H1 (cell line): ENCODE data around the gene CHTF8. TPM values are rescaled to one million over a fixed set of nuclear protein-coding genes. Genes with fewer than 3 reads are reported as not detected.

Source experiments
- CTCF ChIA-PET: fragments of 300-600 bp; sonication (Branson Sonifier 250); formaldehyde crosslinking; loops from one replicate; lab custom pipeline; 2021; ENCODE audit not compliant: partially characterized antibody; lab: Charles Lee
- POLR2A ChIA-PET: fragments of 300-600 bp; sonication (Branson Sonifier 250); formaldehyde crosslinking; loops from one replicate; lab custom pipeline; 2021; ENCODE audit warnings: inconsistent platforms; ENCODE audit not compliant: partially characterized antibody; lab: Charles Lee
- DNase-seq, 2 experiments: peaks; one replicate each; pipeline versions ENCODE4 v3.0.0 to v3.0.0-alpha.2; 2010 to 2022; ENCODE audit warnings: low spot score in 2 of 2, low read depth in 1 of 2, mixed read lengths in 1 of 2
- FAIRE-seq: peaks from 2 replicates; lab custom pipeline; 2011; peaks lifted over from hg19 to GRCh38; lab: Jason Lieb, UNC
- H2AFZ ChIP-seq: 2 replicates; pipeline ENCODE4 v1.8.1; 2012; ENCODE audit warnings: low read length, inconsistent platforms
- H2AK5ac ChIP-seq: 2 replicates; pipeline ENCODE4 v1.6.1; 2013; ENCODE audit warnings: low read depth, low read length
- H2BK120ac ChIP-seq: replicated peaks from 2 replicates; pipeline ENCODE3; 2013; ENCODE audit warnings: low read depth, low read length, inconsistent platforms
- H2BK12ac ChIP-seq: 2 replicates; pipeline ENCODE4 v1.6.1; 2013; ENCODE audit warnings: low read depth, low read length
- H2BK15ac ChIP-seq: 2 replicates; pipeline ENCODE4 v1.6.1; 2013; ENCODE audit warnings: low read length
- H2BK20ac ChIP-seq: 2 replicates; pipeline ENCODE4 v1.6.1; 2013; ENCODE audit warnings: low read length
- H2BK5ac ChIP-seq: 2 replicates; pipeline ENCODE4 v1.6.1; 2013; ENCODE audit warnings: low read depth, low read length
- H3K14ac ChIP-seq: 2 replicates; pipeline ENCODE4 v1.6.1; 2013; ENCODE audit warnings: inconsistent platforms; ENCODE audit not compliant: insufficient read length
- H3K18ac ChIP-seq: 2 replicates; pipeline ENCODE4 v1.6.1; 2013; ENCODE audit warnings: low read length; ENCODE audit errors: extremely low read depth
- H3K23ac ChIP-seq: 2 replicates; pipeline ENCODE4 v1.6.1; 2013; ENCODE audit warnings: inconsistent platforms; ENCODE audit not compliant: insufficient read length
- H3K23me2 ChIP-seq: 2 replicates; pipeline ENCODE4 v1.6.1; 2013; ENCODE audit warnings: low read depth, low read length
- H3K27ac ChIP-seq: 2 replicates; pipeline ENCODE4 v1.6.1; 2011; ENCODE audit warnings: low read depth, low read length, inconsistent platforms
- H3K27me3 ChIP-seq, 4 experiments: replicated peaks in 1 of 4; 1 replicate in 1 of 4; 2 replicates in 3 of 4; pipeline versions ENCODE4 v1.6.1 to v1.8.1; 2011 to 2013; ENCODE audit warnings: low read length in 3 of 4, mild to moderate bottlenecking in 3 of 4, inconsistent platforms in 2 of 4, mixed read lengths in 2 of 4, moderate library complexity in 1 of 4; ENCODE audit not compliant: control insufficient read depth in 3 of 4, insufficient read depth in 3 of 4; ENCODE audit errors: extremely low read depth in 1 of 4
- H3K36me3 ChIP-seq, 4 experiments: 2 replicates each; pipeline versions ENCODE4 v1.6.1 to v1.8.1; 2011 to 2013; ENCODE audit warnings: mild to moderate bottlenecking in 4 of 4, low read length in 3 of 4, moderate library complexity in 2 of 4, control low read depth in 1 of 4, inconsistent platforms in 1 of 4; ENCODE audit not compliant: insufficient read depth in 4 of 4, control insufficient read depth in 2 of 4
- H3K4ac ChIP-seq: replicated peaks from 2 replicates; pipeline ENCODE3; 2013; ENCODE audit warnings: low read length, low read depth, mixed read lengths, inconsistent platforms; ENCODE audit not compliant: insufficient read length
- H3K4me1 ChIP-seq, 4 experiments: replicated peaks in 1 of 4; 1 replicate in 1 of 4; 2 replicates in 3 of 4; pipeline versions ENCODE4 v1.6.1 to v1.8.1; 2011 to 2013; ENCODE audit warnings: low read length in 3 of 4, inconsistent platforms in 2 of 4, mixed read lengths in 1 of 4; ENCODE audit not compliant: insufficient read depth in 4 of 4, control insufficient read depth in 3 of 4
- H3K4me2 ChIP-seq, 2 experiments: 2 replicates each; pipeline versions ENCODE4 v1.6.1 to v1.8.1; 2011 to 2013; ENCODE audit warnings: low read depth in 2 of 2, low read length in 2 of 2, control low read depth in 1 of 2, inconsistent platforms in 1 of 2, mild to moderate bottlenecking in 1 of 2; ENCODE audit not compliant: insufficient read depth in 1 of 2
- H3K4me3 ChIP-seq, 4 experiments: fragments of 200-600, 300-600 bp in 1 of 4; sonication (generic), shearing (Covaris generic), sonication (Bioruptor Twin) in 1 of 4; 2 replicates each; pipeline versions ENCODE4 v1.5.1 to v1.8.1; 2011 to 2016; ENCODE audit warnings: low read length in 4 of 4, low read depth in 3 of 4, control low read depth in 2 of 4, inconsistent platforms in 2 of 4, mild to moderate bottlenecking in 2 of 4, mixed read lengths in 1 of 4, moderate library complexity in 1 of 4; ENCODE audit not compliant: insufficient read depth in 2 of 4; ENCODE audit errors: extremely low read depth in 1 of 4
- H3K56ac ChIP-seq: replicated peaks from 2 replicates; pipeline ENCODE3; 2013; ENCODE audit warnings: low read depth, mild to moderate bottlenecking, mixed read lengths, low read length, inconsistent platforms; ENCODE audit not compliant: insufficient read length
- H3K79me1 ChIP-seq: 2 replicates; pipeline ENCODE4 v1.6.1; 2013; ENCODE audit warnings: low read depth, low read length, control low read depth
- H3K79me2 ChIP-seq, 2 experiments: 2 replicates each; pipeline versions ENCODE4 v1.6.1 to v1.8.1; 2012 to 2013; ENCODE audit warnings: low read length in 2 of 2, mild to moderate bottlenecking in 2 of 2, inconsistent platforms in 1 of 2; ENCODE audit not compliant: insufficient read depth in 2 of 2, control insufficient read depth in 1 of 2
- H3K9ac ChIP-seq, 4 experiments: replicated peaks in 1 of 4; 1 replicate in 1 of 4; 2 replicates in 3 of 4; pipeline versions ENCODE4 v1.6.1 to v1.8.1; 2011 to 2013; ENCODE audit warnings: low read depth in 3 of 4, low read length in 3 of 4, control low read depth in 2 of 4, mild to moderate bottlenecking in 2 of 4, moderate library complexity in 2 of 4, inconsistent platforms in 1 of 4; ENCODE audit errors: extremely low read depth in 1 of 4
- H3K9me3 ChIP-seq, 2 experiments: 2 replicates each; pipeline versions ENCODE4 v1.6.1 to v1.8.1; 2012 to 2013; ENCODE audit warnings: mild to moderate bottlenecking in 2 of 2, moderate library complexity in 2 of 2, control low read depth in 1 of 2, inconsistent platforms in 1 of 2, low read depth in 1 of 2, low read length in 1 of 2, mixed read lengths in 1 of 2; ENCODE audit not compliant: insufficient read depth in 2 of 2
- H4K20me1 ChIP-seq, 2 experiments: replicated peaks in 1 of 2; 2 replicates each; pipeline versions ENCODE3 to v1.8.1; 2011 to 2013; ENCODE audit warnings: inconsistent platforms in 2 of 2, low read length in 2 of 2, mild to moderate bottlenecking in 1 of 2; ENCODE audit not compliant: insufficient read depth in 2 of 2, control insufficient read depth in 1 of 2
- H4K5ac ChIP-seq: 2 replicates; pipeline ENCODE4 v1.6.1; 2013; ENCODE audit warnings: low read length, low read depth, mixed read lengths, inconsistent platforms; ENCODE audit not compliant: insufficient read length
- H4K8ac ChIP-seq: 2 replicates; pipeline ENCODE4 v1.8.0; 2013; ENCODE audit warnings: mild to moderate bottlenecking, moderate library complexity, low read length, inconsistent platforms; ENCODE audit not compliant: insufficient read depth; ENCODE audit errors: extremely low read depth
- H4K91ac ChIP-seq: replicated peaks from 2 replicates; pipeline ENCODE3; 2013; ENCODE audit warnings: low read length, mixed read lengths, inconsistent platforms; ENCODE audit not compliant: insufficient read length
- CEBPB ChIP-seq: IDR thresholded peaks from 2 replicates; pipeline ENCODE4 v1.6.1; 2012; ENCODE audit warnings: low read depth, low read length
- POLR2AphosphoS5 ChIP-seq: IDR thresholded peaks from 2 replicates; pipeline ENCODE4 v1.6.1; 2011; ENCODE audit warnings: low read depth, low read length
- WGBS, 2 experiments: shearing (Covaris generic) in 1 of 2; methylation state at CpG; one replicate each; pipeline versions ENCODE4 v1.1.6 to v1.1.7; 2013 to 2015; ENCODE audit warnings: low lambda C conversion rate in 2 of 2, mixed read lengths in 2 of 2, inconsistent platforms in 1 of 2, low coverage in 1 of 2, missing lambda C conversion rate in 1 of 2; ENCODE audit not compliant: insufficient replicate concordance in 2 of 2, insufficient coverage in 1 of 2, insufficient read length in 1 of 2; ENCODE audit errors: extremely low coverage in 1 of 2, missing lambda C conversion rate in 1 of 2; 5-methylcytosine and 5-hydroxymethylcytosine counted together
- polyA plus RNA-seq, 7 experiments: library from polyadenylated mRNA; depleted of rRNA in 3 of 7; stranded (reverse) in 5 of 7; unstranded in 2 of 7; fragments of >200 nt in 5 of 7; fragments of 200-250 nt in 2 of 7; gene quantifications; 1 replicate in 5 of 7; 2 replicates in 1 of 7; 4 replicates in 1 of 7; pipeline versions ENCODE4 v1.2.1 to v1.2.3, GENCODE V29; 2011 to 2013; ENCODE audit warnings: missing spikeins in 2 of 7, mixed read lengths in 2 of 7
- total RNA-seq: library from RNA; stranded (reverse); fragmentation: NEBNext Ultra II Directional; extraction: Animal tissue kit (Norgen Biotek cat#: 25700); gene quantifications from 2 replicates; pipeline ENCODE4 v1.2.1, GENCODE V29; 2021

The CHTF8 gene
- total and polyA plus RNA-seq, 2 of the 8 experiments (the other 6 are each of a cell fraction or from before 2014, with no cell fraction given), result 114 to 138 TPM

DNA sequence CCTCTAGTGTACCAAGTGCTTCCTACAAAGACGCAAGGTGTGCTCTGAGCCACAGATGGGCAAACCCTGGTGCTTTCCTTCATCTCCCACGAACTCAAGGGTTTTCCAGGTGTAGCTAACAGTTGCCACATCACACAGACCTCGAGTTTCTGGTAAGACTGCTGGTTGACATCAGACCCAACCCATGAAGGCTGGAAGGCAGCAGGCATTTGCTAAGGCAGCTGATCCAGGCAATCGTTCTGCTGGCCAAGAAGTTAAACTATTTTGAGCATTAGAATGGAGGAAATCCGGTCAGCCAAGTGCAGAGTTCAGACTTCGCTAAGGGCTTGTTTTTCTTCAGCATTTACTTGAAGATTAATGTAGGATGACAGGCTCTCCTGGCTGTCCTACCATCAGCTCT, 15.5 kb downstream of the CHTF8 start:
- Histone ChIP-seq H4K20me1 (peaks cover 8 to 15% of the 10 kb centered on the region in 2 experiments), H3K36me3 (peaks cover 40 to 81% (median 67%) of the 10 kb centered on the region in 4 experiments)
- CTCF ChIA-PET, result interaction anchor here (1.1 to 12.3 kb wide), 10 partner anchors 5 to 270 kb away, joined by 3 to 174 read pairs (median 4); partner anchors contain the start of gene HAS3

More for the DNA sequence above, 15.5 kb downstream of the CHTF8 start:
- H3K18ac ChIP-seq, result no peak overlapping the region
- TF ChIP-seq POLR2AphosphoS5, result 0 out of 2 replicates have a peak, but pooled peaks have one; percentile 41
- no peak for TF ChIP-seq CEBPB
- no peak overlapping the region for H3K4me2 ChIP-seq
- no peak overlapping the region for H3K4ac ChIP-seq
- no peak overlapping the region for H3K56ac ChIP-seq
- H4K5ac ChIP-seq, result no peak overlapping the region
- H3K23me2 ChIP-seq, result no peaks in the 10 kb centered on the region
- no peak overlapping the region for H3K9ac ChIP-seq
- POLR2A ChIA-PET, result interaction anchor here (0.8 to 3.6 kb wide), 5 partner anchors 9 to 140 kb away, joined by 3 to 38 read pairs (median 5); partner anchors contain the start of gene HAS3
- no peak overlapping the region for H2BK120ac ChIP-seq
- DNase-seq (no peak), FAIRE-seq (no peak)
- H3K4me1 ChIP-seq, result no peaks in the 10 kb centered on the region
- no peaks in the 10 kb centered on the region for H3K27me3 ChIP-seq
- H3K4me3 ChIP-seq, result no peak overlapping the region
- no peak overlapping the region for H4K91ac ChIP-seq
- H3K9me3 ChIP-seq, result no peaks in the 10 kb centered on the region
- H2BK15ac ChIP-seq, result no peak overlapping the region
- WGBS, 2 experiments, result 89% methylated on average over 6 of the region's 6 CpGs; no CpG with 5 or more reads in 1 of the 2 experiments
- H4K8ac ChIP-seq, result no peak overlapping the region
- H2BK12ac ChIP-seq, result no peak overlapping the region
- H3K27ac ChIP-seq, result no peak overlapping the region
- no peak overlapping the region for H2BK20ac ChIP-seq
- peaks cover 14% of the 10 kb centered on the region; the same call in 1 of the 2 replicates for H3K79me1 ChIP-seq
- 0 out of 2 replicates have a peak overlapping the region, but pooled peaks have one; percentile 20 for H2BK5ac ChIP-seq
- no peak overlapping the region for H2AK5ac ChIP-seq
- H2AFZ ChIP-seq, result no peak overlapping the region
- H3K23ac ChIP-seq, result no peak overlapping the region
- H3K79me2 ChIP-seq, result peaks cover 0 to 9% of the 10 kb centered on the region in 2 experiments; a peak in 1 of 4 replicates
- no peak overlapping the region for H3K14ac ChIP-seq
